AG10803 (cell line): ENCODE data around the gene FMR1NB.

Experiments used
- DNase-seq: peaks from one replicate; pipeline ENCODE4 v3.0.0; 2010; ENCODE audit warnings: low read depth
- H3K4me3 ChIP-seq: 2 replicates; pipeline ENCODE4 v1.5.1; 2011; ENCODE audit warnings: mild to moderate bottlenecking, low read length, control low read depth
- CTCF ChIP-seq: conservative IDR thresholded peaks from 2 replicates; pipeline ENCODE4 v1.5.1; 2011; ENCODE audit warnings: mild to moderate bottlenecking, low read length, control low read depth, inconsistent platforms

Gene FMR1NB

GRCh38 chrX:148024425-148025148 lies 43.5 kb downstream of the FMR1NB start:
- no peak for TF ChIP-seq CTCF
- H3K4me3 ChIP-seq, result no peak overlapping the region
- no peak for DNase-seq

GRCh38 chrX:148035380-148035779 lies 54.2 kb downstream of the FMR1NB start:
- no peak overlapping the region for H3K4me3 ChIP-seq
- DNase-seq, result no peak
- no peak for TF ChIP-seq CTCF

GRCh38 chrX:148037020-148037419 lies 55.9 kb downstream of the FMR1NB start:
- no peak overlapping the region for H3K4me3 ChIP-seq
- DNase-seq, result no peak
- no peak for TF ChIP-seq CTCF

GRCh38 chrX:148043271-148043855 lies 62.2 kb downstream of the FMR1NB start:
- no peak for TF ChIP-seq CTCF
- H3K4me3 ChIP-seq, result no peak overlapping the region
- peak; percentile 71 for DNase-seq

GRCh38 chrX:148047200-148047599 lies 66.1 kb downstream of the FMR1NB start:
- DNase-seq, result no peak
- no peak overlapping the region for H3K4me3 ChIP-seq
- no peak for TF ChIP-seq CTCF

GRCh38 chrX:148049441-148049840 lies 68.3 kb downstream of the FMR1NB start:
- no peak overlapping the region for H3K4me3 ChIP-seq
- peak; percentile 61 for TF ChIP-seq CTCF
- peak; percentile 23 for DNase-seq

GRCh38 chrX:148051973-148052372 lies 70.8 kb downstream of the FMR1NB start:
- DNase-seq, result no peak
- TF ChIP-seq CTCF, result no peak
- no peak overlapping the region for H3K4me3 ChIP-seq
